Measurements from ENCODE around the gene PERM1. TPM values are rescaled to one million over a fixed set of nuclear protein-coding genes. Genes with fewer than 3 reads are reported as not detected.

The PERM1 gene, protein sequence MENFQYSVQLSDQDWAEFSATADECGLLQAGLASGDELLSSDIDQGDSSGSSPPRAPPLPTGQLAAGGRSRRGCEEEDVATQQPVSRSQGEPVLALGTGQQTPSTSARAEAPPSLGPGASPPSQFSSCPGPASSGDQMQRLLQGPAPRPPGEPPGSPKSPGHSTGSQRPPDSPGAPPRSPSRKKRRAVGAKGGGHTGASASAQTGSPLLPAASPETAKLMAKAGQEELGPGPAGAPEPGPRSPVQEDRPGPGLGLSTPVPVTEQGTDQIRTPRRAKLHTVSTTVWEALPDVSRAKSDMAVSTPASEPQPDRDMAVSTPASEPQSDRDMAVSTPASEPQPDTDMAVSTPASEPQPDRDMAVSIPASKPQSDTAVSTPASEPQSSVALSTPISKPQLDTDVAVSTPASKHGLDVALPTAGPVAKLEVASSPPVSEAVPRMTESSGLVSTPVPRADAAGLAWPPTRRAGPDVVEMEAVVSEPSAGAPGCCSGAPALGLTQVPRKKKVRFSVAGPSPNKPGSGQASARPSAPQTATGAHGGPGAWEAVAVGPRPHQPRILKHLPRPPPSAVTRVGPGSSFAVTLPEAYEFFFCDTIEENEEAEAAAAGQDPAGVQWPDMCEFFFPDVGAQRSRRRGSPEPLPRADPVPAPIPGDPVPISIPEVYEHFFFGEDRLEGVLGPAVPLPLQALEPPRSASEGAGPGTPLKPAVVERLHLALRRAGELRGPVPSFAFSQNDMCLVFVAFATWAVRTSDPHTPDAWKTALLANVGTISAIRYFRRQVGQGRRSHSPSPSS
- total RNA-seq (2022; extraction: Qiagen RNA extraction), result 0.10 to 0.30 TPM (median 0.14 TPM) in 4 of 5 replicates, not detected in the other

DNA sequence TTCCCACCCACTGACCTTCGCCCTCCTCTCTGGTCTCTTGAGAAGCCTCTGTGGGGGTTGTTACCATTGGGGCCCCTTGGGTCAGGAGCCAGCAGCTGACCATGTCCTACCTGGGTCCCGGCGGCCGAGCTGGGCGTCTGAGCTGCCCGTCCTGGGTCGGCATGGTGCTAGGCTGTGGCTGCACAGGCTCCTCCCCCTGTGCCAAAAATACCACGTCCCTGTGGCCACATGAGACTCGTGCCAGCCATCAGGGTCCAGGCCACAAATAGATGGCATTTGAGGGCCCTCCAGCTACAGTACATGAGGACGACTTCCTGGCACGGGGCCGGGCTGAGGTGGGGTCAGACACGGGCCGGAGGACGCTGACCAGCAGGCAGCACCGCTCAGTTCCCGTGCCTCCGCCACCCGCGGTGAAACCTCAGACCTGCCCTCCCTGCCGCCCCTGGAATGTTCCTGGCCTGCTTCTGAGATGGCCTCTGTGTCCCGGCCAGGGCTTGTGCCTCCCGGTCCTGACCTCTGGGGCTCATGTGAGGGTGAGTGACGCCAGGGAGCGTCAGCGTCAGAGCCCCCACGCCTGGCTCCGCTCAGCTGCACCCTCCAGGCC is at the start of gene PERM1:
Gene PERM1, minus strand, starts transcription at position 139 of the 604 bp plus-strand sequence. CDS start 1,064 bp downstream, outside the sequence.

DNA sequence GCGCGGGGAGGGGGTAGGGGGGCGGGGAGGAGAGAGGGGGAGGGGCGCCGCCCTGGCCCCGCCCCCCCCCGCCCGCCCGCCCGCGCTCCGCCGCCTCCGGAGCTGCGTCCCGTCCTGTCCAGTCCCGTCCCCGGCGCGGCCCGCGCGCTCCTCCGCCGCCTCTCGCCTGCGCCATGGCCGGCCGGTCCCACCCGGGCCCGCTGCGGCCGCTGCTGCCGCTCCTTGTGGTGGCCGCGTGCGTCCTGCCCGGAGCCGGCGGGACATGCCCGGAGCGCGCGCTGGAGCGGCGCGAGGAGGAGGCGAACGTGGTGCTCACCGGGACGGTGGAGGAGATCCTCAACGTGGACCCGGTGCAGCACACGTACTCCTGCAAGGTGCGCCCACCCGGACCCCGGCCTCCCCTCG is 38.1 kb upstream of the PERM1 start, which contains the start of gene AGRN:
Gene AGRN, plus strand, starts transcription at position 121 of the 405 bp plus-strand sequence. Its CDS starts 53 bp downstream, at position 174.

DNA sequence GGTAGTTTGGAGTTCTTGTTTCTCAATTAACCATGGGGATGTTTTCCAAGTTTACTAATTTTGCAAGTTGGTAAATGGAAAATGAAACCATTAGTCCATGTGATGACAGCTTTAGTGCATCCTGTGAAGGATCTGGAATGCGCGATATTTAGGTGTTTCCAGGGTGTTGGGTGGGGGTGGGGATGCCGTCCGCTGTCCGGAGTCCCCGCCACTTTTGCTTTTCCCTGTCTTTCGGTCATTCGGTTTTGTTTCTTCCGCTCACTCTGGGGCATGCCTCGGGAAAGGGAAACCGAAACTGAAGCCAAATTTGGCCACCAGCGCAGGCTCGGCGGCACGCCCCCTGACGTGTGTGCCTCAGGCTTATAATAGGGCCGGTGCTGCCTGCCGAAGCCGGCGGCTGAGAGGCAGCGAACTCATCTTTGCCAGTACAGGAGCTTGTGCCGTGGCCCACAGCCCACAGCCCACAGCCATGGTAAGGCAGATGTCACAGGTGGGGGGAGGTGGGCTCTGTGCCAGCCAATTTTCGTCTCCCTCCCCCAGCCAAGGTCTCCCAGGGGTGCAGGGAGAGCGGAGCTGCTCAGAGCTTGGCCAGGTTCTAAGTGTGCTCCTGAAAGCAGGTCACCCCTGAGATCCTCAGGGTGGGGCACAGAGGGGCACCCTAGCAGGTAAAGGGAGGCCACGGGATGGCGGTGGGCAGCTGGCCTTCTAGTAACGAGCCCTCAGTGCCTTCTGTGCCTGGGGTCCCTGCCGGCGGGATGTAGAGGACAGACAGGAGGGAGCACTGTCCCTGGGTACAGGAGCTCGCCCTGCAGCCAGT is 31.4 kb upstream of the PERM1 start, which contains the start of gene ISG15:
Gene ISG15, plus strand, starts transcription at position 393 of the 817 bp plus-strand sequence. Its CDS starts 77 bp downstream, at position 470.

DNA sequence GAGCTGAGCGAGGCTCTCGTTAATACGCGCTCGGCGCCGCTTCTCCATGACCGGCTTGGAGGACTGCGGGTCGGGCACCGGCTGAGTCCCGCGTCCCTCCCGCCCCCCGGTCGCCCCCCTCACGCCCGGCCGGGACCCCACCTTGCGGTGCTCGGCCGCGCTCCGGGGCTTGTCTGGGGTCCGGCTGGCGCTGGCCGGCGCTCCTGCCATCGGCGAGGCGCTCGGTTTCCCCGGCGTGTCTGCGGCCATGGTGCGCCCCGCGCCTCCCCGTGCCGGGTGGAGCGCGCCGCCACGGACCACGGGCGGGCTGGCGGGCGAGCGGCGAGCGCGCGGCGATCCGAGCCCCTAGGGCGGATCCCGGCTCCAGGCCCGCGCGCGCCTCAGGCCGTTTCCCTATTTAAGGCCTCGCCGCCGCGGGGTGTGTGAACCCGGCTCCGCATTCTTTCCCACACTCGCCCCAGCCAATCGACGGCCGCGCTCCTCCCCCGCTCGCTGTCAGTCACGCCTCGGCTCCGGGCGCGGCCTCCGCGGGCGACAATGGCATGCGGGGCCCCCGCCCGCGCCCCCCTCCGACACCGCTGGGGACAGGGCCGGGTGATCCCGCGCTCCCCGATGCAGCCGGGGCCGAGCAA is 17.9 kb upstream of the PERM1 start, which contains the start of gene HES4:
Gene HES4, minus strand, starts transcription at position 373 of the 632 bp plus-strand sequence. Its CDS starts 124 bp downstream, at position 249.

DNA sequence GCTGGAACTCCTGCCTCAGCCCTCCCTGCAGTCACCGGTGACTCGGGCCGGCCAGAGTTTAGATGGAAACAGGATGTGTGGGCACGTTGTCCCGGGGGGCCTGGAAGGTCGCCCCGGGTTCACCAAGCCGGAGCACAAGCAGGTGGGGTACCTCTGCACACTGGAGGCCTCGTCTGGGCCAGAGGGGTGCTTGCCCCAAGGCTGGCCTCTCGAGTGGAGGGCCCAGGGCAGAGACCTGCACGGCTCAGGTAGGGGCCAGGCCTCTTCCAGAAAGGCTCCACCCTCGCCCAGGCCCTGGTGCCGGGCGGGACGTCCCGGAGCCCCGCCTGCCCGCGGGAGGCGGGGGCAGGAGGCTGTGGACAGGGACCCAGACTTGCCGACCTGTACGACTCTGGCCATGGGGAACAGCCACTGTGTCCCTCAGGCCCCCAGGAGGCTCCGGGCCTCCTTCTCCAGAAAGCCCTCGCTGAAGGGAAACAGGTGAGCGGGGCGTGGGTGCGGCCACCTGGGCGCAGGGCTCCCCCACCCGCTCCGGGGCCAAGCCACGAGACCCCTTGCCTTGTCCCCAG is 15.7 kb downstream of the PERM1 start, which contains the start of gene PLEKHN1:
Gene PLEKHN1, plus strand, starts transcription at position 348 of the 569 bp plus-strand sequence. Its CDS starts 50 bp downstream, at position 398.

DNA sequence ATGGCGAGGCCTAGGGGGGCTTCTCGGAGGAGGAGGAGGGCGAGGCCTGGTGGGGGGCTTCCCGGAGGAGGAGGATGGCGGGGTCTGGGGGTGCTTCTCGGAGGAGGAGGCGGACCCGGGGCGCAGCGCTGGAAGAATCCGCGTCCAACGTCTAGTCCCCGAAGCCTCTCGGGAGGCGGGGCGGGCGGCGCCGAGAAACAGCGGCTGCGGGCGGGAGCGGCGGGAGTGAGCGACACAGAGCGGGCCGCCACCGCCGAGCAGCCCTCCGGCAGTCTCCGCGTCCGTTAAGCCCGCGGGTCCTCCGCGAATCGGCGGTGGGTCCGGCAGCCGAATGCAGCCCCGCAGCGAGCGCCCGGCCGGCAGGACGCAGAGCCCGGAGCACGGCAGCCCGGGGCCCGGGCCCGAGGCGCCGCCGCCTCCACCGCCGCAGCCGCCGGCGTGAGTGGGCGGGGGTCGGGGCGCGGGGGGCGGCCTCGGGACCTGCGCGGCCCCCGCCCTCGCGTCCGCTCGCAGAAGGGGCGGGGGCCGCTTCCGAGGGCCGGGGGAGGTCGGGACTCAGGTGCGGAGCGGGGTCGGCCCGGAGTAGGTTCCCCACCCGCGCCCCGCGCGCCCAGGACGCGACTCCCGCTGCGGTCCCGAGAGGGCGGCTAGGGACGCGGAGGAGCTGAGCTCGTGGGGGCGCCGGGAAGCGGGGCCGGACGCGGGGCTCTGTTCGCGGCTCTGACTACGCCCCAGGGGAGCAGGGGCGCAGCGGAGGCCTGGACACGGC is 21.3 kb downstream of the PERM1 start, which contains the start of gene KLHL17:
Gene KLHL17, plus strand, starts transcription at position 222 of the 769 bp plus-strand sequence. Its CDS starts 110 bp downstream, at position 332.

DNA sequence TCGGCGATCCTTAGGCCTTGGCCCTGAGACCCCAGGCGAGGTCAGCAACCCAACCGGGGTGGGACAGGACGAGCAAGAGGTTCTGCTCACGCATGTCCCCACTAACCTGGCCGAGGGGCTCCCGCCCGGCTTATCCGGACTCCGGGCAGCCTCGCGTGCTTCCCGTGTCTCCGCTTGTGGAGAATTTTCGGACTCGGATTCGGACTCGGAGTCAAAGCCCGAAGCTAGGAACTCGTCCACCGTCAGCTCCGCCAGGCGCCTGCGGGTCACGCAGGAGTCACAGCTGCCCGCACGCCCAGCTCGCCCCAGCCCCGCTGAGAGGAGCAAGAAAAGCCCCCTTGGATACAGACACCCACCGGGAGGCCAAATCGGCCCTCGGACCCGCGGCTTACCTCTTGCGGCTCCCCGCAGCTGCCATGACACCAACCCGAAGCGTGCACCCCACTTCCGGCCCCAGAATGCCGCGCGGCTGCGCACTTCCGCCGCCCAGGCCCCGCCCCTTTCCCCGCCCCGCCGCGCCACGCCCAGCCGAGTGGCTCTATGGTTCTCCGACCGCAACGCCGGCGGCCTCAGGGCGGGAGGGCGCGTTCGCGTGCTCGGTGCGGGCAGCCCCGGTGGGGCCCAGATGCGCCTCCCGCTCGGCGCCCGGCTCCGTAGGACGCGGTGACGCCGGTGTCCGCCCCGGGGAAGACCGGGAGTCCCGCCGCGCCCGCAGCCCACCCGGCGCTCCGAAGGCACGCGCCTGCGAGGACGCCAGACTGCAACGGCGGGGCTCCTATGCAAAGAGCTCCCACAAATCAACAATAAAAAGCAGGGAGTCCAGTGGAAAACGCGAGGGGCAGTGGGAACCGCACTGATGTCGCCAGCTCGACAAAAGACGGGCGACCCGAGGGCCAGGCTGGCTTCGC is 22.8 kb downstream of the PERM1 start, which contains the start of gene NOC2L:
Gene NOC2L, minus strand, starts transcription at position 434 of the 908 bp plus-strand sequence. Its CDS starts 16 bp downstream, at position 418.

Other genes with a start within 250 kb of the PERM1 start
- 16.3 to 29.6 TPM (median 27.8 TPM) in 5 replicates for gene SAMD11, start 58.2 kb downstream of the PERM1 start, total RNA-seq (2022; extraction: Qiagen RNA extraction)
- 68.0 to 91.8 TPM (median 81.8 TPM) in 5 replicates for gene NOC2L, start 22.8 kb downstream of the PERM1 start, total RNA-seq (2022; extraction: Qiagen RNA extraction)
- gene KLHL17, start 21.5 kb downstream of the PERM1 start, total RNA-seq (2022; extraction: Qiagen RNA extraction), result 9.1 to 20.0 TPM (median 16.2 TPM) in 5 replicates
- 3.6 to 6.3 TPM (median 5.7 TPM) in 5 replicates for gene PLEKHN1, start 15.6 kb downstream of the PERM1 start, total RNA-seq (2022; extraction: Qiagen RNA extraction)
- gene HES4, start 18.0 kb upstream of the PERM1 start, total RNA-seq (2022; extraction: Qiagen RNA extraction), result 22.0 to 73.2 TPM (median 67.5 TPM) in 5 replicates
- gene ISG15, start 31.4 kb upstream of the PERM1 start, total RNA-seq (2022; extraction: Qiagen RNA extraction), result 14.5 to 24.2 TPM (median 20.9 TPM) in 5 replicates
- gene AGRN, start 38.0 kb upstream of the PERM1 start, total RNA-seq (2022; extraction: Qiagen RNA extraction), result 70.3 to 123 TPM (median 118 TPM) in 5 replicates
- gene RNF223, start 92.2 kb upstream of the PERM1 start, total RNA-seq (2022; extraction: Qiagen RNA extraction), result 0.23 to 0.34 TPM (median 0.27 TPM) in 5 replicates
- gene C1orf159, start 134.0 kb upstream of the PERM1 start, total RNA-seq (2022; extraction: Qiagen RNA extraction), result 9.0 to 15.0 TPM (median 13.5 TPM) in 5 replicates
- not detected in 5 replicates for gene TTLL10, start 191.8 kb upstream of the PERM1 start, total RNA-seq (2022; extraction: Qiagen RNA extraction)
- 0.15 to 0.25 TPM (median 0.15 TPM) in 3 of 5 replicates, not detected in the others for gene TNFRSF18, start 224.5 kb upstream of the PERM1 start, total RNA-seq (2022; extraction: Qiagen RNA extraction)
- 0.11 to 0.19 TPM (median 0.14 TPM) in 3 of 5 replicates, not detected in the others for gene TNFRSF4, start 232.1 kb upstream of the PERM1 start, total RNA-seq (2022; extraction: Qiagen RNA extraction)
- 101 to 136 TPM (median 127 TPM) in 5 replicates for gene SDF4, start 249.9 kb upstream of the PERM1 start, total RNA-seq (2022; extraction: Qiagen RNA extraction)